Breast epithelium (tissue), 3 donors: Measurements from ENCODE around the gene L3MBTL3.

Experiments used
- POLR2A ChIP-seq: fragments of 450-650 bp; IDR thresholded peaks from one replicate; pipeline ENCODE4 v1.6.1; 2016; ENCODE audit warnings: antibody characterized with exemption, mild to moderate bottlenecking, moderate library complexity
- POLR2AphosphoS5 ChIP-seq, 3 donors: sonication (generic); formaldehyde crosslinking; IDR thresholded peaks; one replicate each; pipeline ENCODE4 v1.6.1; 2017; ENCODE audit warnings: antibody characterized with exemption in 3 of 3
- TF ChIP-seq, protein P1 (sequence below), 3 donors: fragments of 450-650 bp; IDR thresholded peaks; one replicate each; pipeline ENCODE4 v1.5.1; 2016 to 2017; ENCODE audit warnings: antibody characterized with exemption in 3 of 3, mild to moderate bottlenecking in 3 of 3, moderate library complexity in 3 of 3

DNA sequence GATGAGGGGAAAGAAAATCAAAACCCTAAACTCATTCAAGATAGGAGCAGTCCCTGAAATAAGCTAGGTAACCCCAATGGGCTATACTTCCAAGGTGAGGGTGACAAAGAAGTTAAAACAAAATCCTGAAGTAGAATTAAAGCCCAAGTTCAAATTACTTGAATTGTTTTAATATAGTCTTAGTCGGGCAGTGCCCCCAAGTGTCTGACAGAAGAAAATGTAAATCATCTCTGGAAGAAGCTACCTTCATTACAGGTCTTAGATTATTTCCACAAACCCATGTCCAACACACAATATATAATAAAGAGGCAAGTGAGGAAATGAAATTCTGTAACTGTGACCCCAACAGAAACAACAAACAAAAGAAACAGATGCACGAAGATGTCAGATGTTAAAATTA, 36.8 kb upstream of the L3MBTL3 start:
- TF ChIP-seq, protein P1, sequence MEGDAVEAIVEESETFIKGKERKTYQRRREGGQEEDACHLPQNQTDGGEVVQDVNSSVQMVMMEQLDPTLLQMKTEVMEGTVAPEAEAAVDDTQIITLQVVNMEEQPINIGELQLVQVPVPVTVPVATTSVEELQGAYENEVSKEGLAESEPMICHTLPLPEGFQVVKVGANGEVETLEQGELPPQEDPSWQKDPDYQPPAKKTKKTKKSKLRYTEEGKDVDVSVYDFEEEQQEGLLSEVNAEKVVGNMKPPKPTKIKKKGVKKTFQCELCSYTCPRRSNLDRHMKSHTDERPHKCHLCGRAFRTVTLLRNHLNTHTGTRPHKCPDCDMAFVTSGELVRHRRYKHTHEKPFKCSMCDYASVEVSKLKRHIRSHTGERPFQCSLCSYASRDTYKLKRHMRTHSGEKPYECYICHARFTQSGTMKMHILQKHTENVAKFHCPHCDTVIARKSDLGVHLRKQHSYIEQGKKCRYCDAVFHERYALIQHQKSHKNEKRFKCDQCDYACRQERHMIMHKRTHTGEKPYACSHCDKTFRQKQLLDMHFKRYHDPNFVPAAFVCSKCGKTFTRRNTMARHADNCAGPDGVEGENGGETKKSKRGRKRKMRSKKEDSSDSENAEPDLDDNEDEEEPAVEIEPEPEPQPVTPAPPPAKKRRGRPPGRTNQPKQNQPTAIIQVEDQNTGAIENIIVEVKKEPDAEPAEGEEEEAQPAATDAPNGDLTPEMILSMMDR (IDR thresholded peaks at IDR 0.05), result no peak
- no peak for TF ChIP-seq POLR2A
- TF ChIP-seq POLR2AphosphoS5 (IDR thresholded peaks at IDR 0.05), result no peak
